KG1 (cell line): ENCODE measurements around the gene SUPT16H.
"Not testable (repeated sequence)": the region's sequence is repeated elsewhere in the genome, so short reads cannot be mapped to it uniquely, and the experiment has no call there.

Source experiments
- DNase-seq: peaks from one replicate; lab custom pipeline; 2025; lab: John Stamatoyannopoulos, UW

Gene SUPT16H

GRCh38 chr14:21383848-21384493, at the start of gene SUPT16H:
SUPT16H (minus strand) TSS chr14:21384019; CDS start chr14:21383927, 92 bp downstream.
- peak; percentile 92 for DNase-seq

GRCh38 chr14:21431126-21431525, 47.3 kb upstream of the SUPT16H start:
- no peak for DNase-seq

- DNase-seq, result no peak
These were observed 45.1 kb upstream of the SUPT16H start for GRCh38 chr14:21428930-21429329.

- DNase-seq, result no peak
These were observed 42.9 kb upstream of the SUPT16H start for GRCh38 chr14:21426692-21427091.

GRCh38 chr14:21419528-21419927, 35.7 kb upstream of the SUPT16H start:
- no peak for DNase-seq

- DNase-seq, result no peak
These were observed 31.5 kb upstream of the SUPT16H start for GRCh38 chr14:21415329-21415728.

GRCh38 chr14:21414137-21414631, 30.4 kb upstream of the SUPT16H start:
- no peak for DNase-seq

GRCh38 chr14:21408147-21408546, 24.3 kb upstream of the SUPT16H start:
- no peak for DNase-seq

- DNase-seq, result no peak
These were observed 22.4 kb upstream of the SUPT16H start for GRCh38 chr14:21406213-21406612.

GRCh38 chr14:21405097-21405496, 21.3 kb upstream of the SUPT16H start:
- no peak for DNase-seq

- no peak for DNase-seq
These were observed 15.6 kb upstream of the SUPT16H start for GRCh38 chr14:21399311-21399870.

- no peak for DNase-seq
These were observed 15.1 kb upstream of the SUPT16H start for GRCh38 chr14:21398901-21399300.

- no peak for DNase-seq
These were observed 11.6 kb upstream of the SUPT16H start for GRCh38 chr14:21395450-21395849.

- DNase-seq, result peak; percentile 34
These were observed 1.5 kb upstream of the SUPT16H start for GRCh38 chr14:21385188-21385904.

GRCh38 chr14:21384494-21384851, 654 bp upstream of the SUPT16H start:
- DNase-seq, result peak; percentile 81

- peak; percentile 47 for DNase-seq
These were observed 652 bp downstream of the SUPT16H start for GRCh38 chr14:21382886-21383847.

GRCh38 chr14:21382095-21382494, 1.7 kb downstream of the SUPT16H start:
- DNase-seq, result no peak

- DNase-seq, result no peak
These were observed 4.5 kb downstream of the SUPT16H start for GRCh38 chr14:21379338-21379737.

- no peak for DNase-seq
These were observed 9.8 kb downstream of the SUPT16H start for GRCh38 chr14:21373980-21374379.

- not testable (repeated sequence) for DNase-seq
These were observed 11.0 kb downstream of the SUPT16H start for GRCh38 chr14:21372814-21373213.

- DNase-seq, result no peak
These were observed 13.7 kb downstream of the SUPT16H start for GRCh38 chr14:21369949-21370679.
